HEK293 (cell line): ENCODE data around the gene COX7A1.
A peak's percentile ranks its signal among the peaks of the same experiment; 100 is the strongest.

Source experiments
- EGR2 ChIP-seq: fragments of 450-650 bp; formaldehyde crosslinking; IDR thresholded peaks from 2 replicates; pipeline ENCODE4 v1.5.1; 2016; ENCODE audit warnings: low read depth, missing biosample characterization, missing genetic modification characterization
- GLI4 ChIP-seq: fragments of 450-650 bp; formaldehyde crosslinking; IDR thresholded peaks from 2 replicates; pipeline ENCODE4 v1.5.1; 2016; ENCODE audit warnings: missing biosample characterization, missing genetic modification characterization
- GLIS1 ChIP-seq: fragments of 450-650 bp; formaldehyde crosslinking; IDR thresholded peaks from 2 replicates; pipeline ENCODE4 v1.5.1; 2016; ENCODE audit warnings: missing biosample characterization, missing genetic modification characterization
- GLIS2 ChIP-seq: fragments of 450-650 bp; formaldehyde crosslinking; IDR thresholded peaks from 2 replicates; pipeline ENCODE4 v1.5.1; 2016; ENCODE audit warnings: missing biosample characterization, missing genetic modification characterization
- KLF10 ChIP-seq: fragments of 450-650 bp; IDR thresholded peaks from 2 replicates; pipeline ENCODE4 v1.5.1; 2018; ENCODE audit warnings: missing biosample characterization, mild to moderate bottlenecking, missing genetic modification characterization
- KLF16 ChIP-seq: fragments of 450-650 bp; formaldehyde crosslinking; IDR thresholded peaks from 2 replicates; pipeline ENCODE4 v1.5.1; 2017; ENCODE audit warnings: missing biosample characterization, missing genetic modification characterization
- OSR2 ChIP-seq: fragments of 450-650 bp; formaldehyde crosslinking; IDR thresholded peaks from 2 replicates; pipeline ENCODE4 v1.5.1; 2016; ENCODE audit warnings: missing biosample characterization, missing genetic modification characterization
- PRDM1 ChIP-seq: fragments of 450-650 bp; formaldehyde crosslinking; IDR thresholded peaks from 2 replicates; pipeline ENCODE4; 2016; ENCODE audit warnings: missing biosample characterization, missing genetic modification characterization
- SP3 ChIP-seq: fragments of 450-650 bp; formaldehyde crosslinking; IDR thresholded peaks from 2 replicates; pipeline ENCODE4 v1.5.1; 2016; ENCODE audit warnings: missing biosample characterization, missing genetic modification characterization
- ZBTB21 ChIP-seq: fragments of 450-650 bp; formaldehyde crosslinking; IDR thresholded peaks from 2 replicates; pipeline ENCODE4 v1.5.1; 2017; ENCODE audit warnings: missing biosample characterization, missing genetic modification characterization
- ZFP3 ChIP-seq: fragments of 450-650 bp; formaldehyde crosslinking; IDR thresholded peaks from 2 replicates; pipeline ENCODE4 v1.5.1; 2016; ENCODE audit warnings: low read depth, missing biosample characterization, missing genetic modification characterization
- ZNF146 ChIP-seq: fragments of 450-650 bp; formaldehyde crosslinking; IDR thresholded peaks from 2 replicates; pipeline ENCODE4 v1.5.1; 2016; ENCODE audit warnings: missing biosample characterization, missing genetic modification characterization
- ZNF19 ChIP-seq: fragments of 450-650 bp; formaldehyde crosslinking; IDR thresholded peaks from 2 replicates; pipeline ENCODE4; 2016; ENCODE audit warnings: missing biosample characterization, missing genetic modification characterization, low read depth
- ZNF2 ChIP-seq: fragments of 450-650 bp; formaldehyde crosslinking; IDR thresholded peaks from 2 replicates; pipeline ENCODE4 v1.5.1; 2016; ENCODE audit warnings: missing biosample characterization, missing genetic modification characterization
- ZNF211 ChIP-seq: fragments of 450-650 bp; formaldehyde crosslinking; IDR thresholded peaks from 2 replicates; pipeline ENCODE4 v1.5.1; 2016; ENCODE audit warnings: low read depth, missing biosample characterization, missing genetic modification characterization
- ZNF239 ChIP-seq: fragments of 450-650 bp; formaldehyde crosslinking; IDR thresholded peaks from 2 replicates; pipeline ENCODE4 v1.5.1; 2016; ENCODE audit warnings: missing biosample characterization, missing genetic modification characterization
- ZNF24 ChIP-seq: fragments of 450-650 bp; formaldehyde crosslinking; IDR thresholded peaks from 2 replicates; pipeline ENCODE4 v1.5.1; 2016; ENCODE audit warnings: missing biosample characterization, missing genetic modification characterization
- ZNF423 ChIP-seq: fragments of 450-650 bp; formaldehyde crosslinking; IDR thresholded peaks from 2 replicates; pipeline ENCODE4 v1.5.1; 2016; ENCODE audit warnings: missing biosample characterization, missing genetic modification characterization
- ZNF521 ChIP-seq: fragments of 450-650 bp; formaldehyde crosslinking; IDR thresholded peaks from 2 replicates; pipeline ENCODE4 v1.5.1; 2017; ENCODE audit warnings: missing biosample characterization, mild to moderate bottlenecking, missing genetic modification characterization
- ZNF555 ChIP-seq: fragments of 450-650 bp; formaldehyde crosslinking; conservative IDR thresholded peaks from 2 replicates; pipeline ENCODE4 v1.5.1; 2017; ENCODE audit warnings: missing biosample characterization, mild to moderate bottlenecking, missing genetic modification characterization, inconsistent platforms
- ZNF558 ChIP-seq: fragments of 450-650 bp; formaldehyde crosslinking; IDR thresholded peaks from 2 replicates; pipeline ENCODE4 v1.5.1; 2016; ENCODE audit warnings: missing biosample characterization, missing genetic modification characterization
- ZSCAN16 ChIP-seq: fragments of 450-650 bp; formaldehyde crosslinking; IDR thresholded peaks from 2 replicates; pipeline ENCODE4 v1.5.1; 2016; ENCODE audit warnings: missing biosample characterization, missing genetic modification characterization
- ZSCAN30 ChIP-seq: fragments of 450-650 bp; IDR thresholded peaks from 2 replicates; pipeline ENCODE4 v1.5.1; 2018; ENCODE audit warnings: missing biosample characterization, mild to moderate bottlenecking, missing genetic modification characterization, moderate library complexity
- TF ChIP-seq, protein P1 (sequence below): fragments of 450-650 bp; formaldehyde crosslinking; IDR thresholded peaks from 2 replicates; pipeline ENCODE4 v1.5.1; 2016; ENCODE audit warnings: missing biosample characterization, missing genetic modification characterization, borderline replicate concordance
- TF ChIP-seq, protein P2 (sequence below): fragments of 450-650 bp; formaldehyde crosslinking; IDR thresholded peaks from 2 replicates; pipeline ENCODE4 v1.5.1; 2016; ENCODE audit warnings: missing biosample characterization, missing genetic modification characterization
- TF ChIP-seq, protein P3 (sequence below): fragments of 450-650 bp; formaldehyde crosslinking; IDR thresholded peaks from 2 replicates; pipeline ENCODE4 v1.5.1; 2017; ENCODE audit warnings: missing biosample characterization, missing genetic modification characterization
- TF ChIP-seq, protein P4 (sequence below): fragments of 450-650 bp; formaldehyde crosslinking; IDR thresholded peaks from 2 replicates; pipeline ENCODE4 v1.5.1; 2016; ENCODE audit warnings: missing biosample characterization, missing genetic modification characterization, borderline replicate concordance
- TF ChIP-seq, protein P5 (sequence below): fragments of 450-650 bp; formaldehyde crosslinking; IDR thresholded peaks from 2 replicates; pipeline ENCODE4 v1.5.1; 2016; ENCODE audit warnings: missing biosample characterization, missing genetic modification characterization

COX7A1 gene

DNA sequence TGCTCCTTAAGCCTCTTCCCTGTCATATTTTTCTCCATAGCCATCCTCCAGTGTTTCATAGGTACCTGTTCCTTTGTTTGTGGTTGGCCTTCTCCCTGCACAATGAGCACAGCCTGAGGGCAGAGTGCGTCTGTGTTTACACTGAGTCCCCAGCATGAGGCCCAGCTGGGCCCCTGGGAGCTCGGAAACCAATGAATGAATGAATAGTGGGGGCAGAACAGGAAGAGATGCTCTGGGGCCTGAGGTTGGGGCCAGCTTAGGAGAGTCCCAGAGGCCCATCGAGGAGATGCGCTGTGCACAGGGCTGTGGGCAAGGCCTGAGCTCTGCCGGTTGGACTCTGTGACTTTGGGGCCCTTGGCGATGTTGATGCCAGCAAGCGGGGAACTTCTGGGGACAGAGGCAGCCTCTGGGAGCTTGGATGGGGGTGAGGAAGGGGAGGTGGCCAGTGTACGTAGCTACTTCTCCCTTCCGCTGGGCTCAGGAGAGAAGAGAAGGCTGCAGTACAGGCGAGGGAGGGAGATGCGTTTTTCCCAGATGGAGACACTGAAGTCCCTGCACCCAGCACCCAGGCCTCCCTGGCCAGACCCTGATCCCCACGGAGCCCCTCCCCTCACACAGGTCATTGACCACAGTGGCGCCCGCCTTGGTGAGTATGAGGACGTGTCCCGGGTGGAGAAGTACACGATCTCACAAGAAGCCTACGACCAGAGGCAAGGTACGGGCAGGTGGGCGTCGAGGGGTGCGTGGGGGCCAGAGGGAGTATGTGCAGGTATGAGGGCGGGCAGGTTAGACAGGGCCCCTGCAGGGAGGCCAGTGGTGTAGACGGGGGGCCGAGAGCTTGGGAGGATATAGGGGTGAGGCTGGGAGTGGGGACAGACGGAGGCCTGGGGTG lies 31.9 kb downstream of the COX7A1 start (continued):
- TF ChIP-seq, protein P1, sequence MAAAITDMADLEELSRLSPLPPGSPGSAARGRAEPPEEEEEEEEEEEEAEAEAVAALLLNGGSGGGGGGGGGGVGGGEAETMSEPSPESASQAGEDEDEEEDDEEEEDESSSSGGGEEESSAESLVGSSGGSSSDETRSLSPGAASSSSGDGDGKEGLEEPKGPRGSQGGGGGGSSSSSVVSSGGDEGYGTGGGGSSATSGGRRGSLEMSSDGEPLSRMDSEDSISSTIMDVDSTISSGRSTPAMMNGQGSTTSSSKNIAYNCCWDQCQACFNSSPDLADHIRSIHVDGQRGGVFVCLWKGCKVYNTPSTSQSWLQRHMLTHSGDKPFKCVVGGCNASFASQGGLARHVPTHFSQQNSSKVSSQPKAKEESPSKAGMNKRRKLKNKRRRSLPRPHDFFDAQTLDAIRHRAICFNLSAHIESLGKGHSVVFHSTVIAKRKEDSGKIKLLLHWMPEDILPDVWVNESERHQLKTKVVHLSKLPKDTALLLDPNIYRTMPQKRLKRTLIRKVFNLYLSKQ (tag by site-specific recombination), result no peak
- TF ChIP-seq OSR2 (0 out of 2 replicates have a peak, but pooled peaks have one; percentile 33), ZNF2 (tag by site-specific recombination) (0 out of 2 replicates have a peak, but pooled peaks have one; percentile 9), GLIS2 (tag by site-specific recombination) (no peak), KLF10 (tag by site-specific recombination) (no peak; the same call in 1 of the 2 replicates), ZNF521 (tag by site-specific recombination) (no peak), GLI4 (no peak), ZNF24 (tag by site-specific recombination) (peak; percentile 95), SP3 (no peak), PRDM1 (tag by site-specific recombination) (no peak), ZNF211 (tag by site-specific recombination) (no peak), ZNF239 (tag by site-specific recombination) (no peak), ZSCAN16 (tag by site-specific recombination) (no peak; the same call in 1 of the 2 replicates), ZNF19 (tag by site-specific recombination) (no peak), GLIS1 (tag by site-specific recombination) (peak; percentile 51), ZNF558 (no peak), ZNF423 (tag by site-specific recombination) (peak; percentile 92), KLF16 (tag by site-specific recombination) (no peak), EGR2 (peak; percentile 88), ZFP3 (tag by site-specific recombination) (no peak), ZSCAN30 (tag by site-specific recombination) (no peak), ZNF146 (tag by site-specific recombination) (0 out of 2 replicates have a peak, but pooled peaks have one; percentile 4), ZBTB21 (tag by site-specific recombination) (no peak), ZNF555 (tag by site-specific recombination) (no peak)
- TF ChIP-seq, protein P2, sequence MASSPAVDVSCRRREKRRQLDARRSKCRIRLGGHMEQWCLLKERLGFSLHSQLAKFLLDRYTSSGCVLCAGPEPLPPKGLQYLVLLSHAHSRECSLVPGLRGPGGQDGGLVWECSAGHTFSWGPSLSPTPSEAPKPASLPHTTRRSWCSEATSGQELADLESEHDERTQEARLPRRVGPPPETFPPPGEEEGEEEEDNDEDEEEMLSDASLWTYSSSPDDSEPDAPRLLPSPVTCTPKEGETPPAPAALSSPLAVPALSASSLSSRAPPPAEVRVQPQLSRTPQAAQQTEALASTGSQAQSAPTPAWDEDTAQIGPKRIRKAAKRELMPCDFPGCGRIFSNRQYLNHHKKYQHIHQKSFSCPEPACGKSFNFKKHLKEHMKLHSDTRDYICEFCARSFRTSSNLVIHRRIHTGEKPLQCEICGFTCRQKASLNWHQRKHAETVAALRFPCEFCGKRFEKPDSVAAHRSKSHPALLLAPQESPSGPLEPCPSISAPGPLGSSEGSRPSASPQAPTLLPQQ (tag by site-specific recombination), result no peak
- TF ChIP-seq, protein P3, sequence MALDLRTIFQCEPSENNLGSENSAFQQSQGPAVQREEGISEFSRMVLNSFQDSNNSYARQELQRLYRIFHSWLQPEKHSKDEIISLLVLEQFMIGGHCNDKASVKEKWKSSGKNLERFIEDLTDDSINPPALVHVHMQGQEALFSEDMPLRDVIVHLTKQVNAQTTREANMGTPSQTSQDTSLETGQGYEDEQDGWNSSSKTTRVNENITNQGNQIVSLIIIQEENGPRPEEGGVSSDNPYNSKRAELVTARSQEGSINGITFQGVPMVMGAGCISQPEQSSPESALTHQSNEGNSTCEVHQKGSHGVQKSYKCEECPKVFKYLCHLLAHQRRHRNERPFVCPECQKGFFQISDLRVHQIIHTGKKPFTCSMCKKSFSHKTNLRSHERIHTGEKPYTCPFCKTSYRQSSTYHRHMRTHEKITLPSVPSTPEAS (tag by site-specific recombination), result no peak
- TF ChIP-seq, protein P4, sequence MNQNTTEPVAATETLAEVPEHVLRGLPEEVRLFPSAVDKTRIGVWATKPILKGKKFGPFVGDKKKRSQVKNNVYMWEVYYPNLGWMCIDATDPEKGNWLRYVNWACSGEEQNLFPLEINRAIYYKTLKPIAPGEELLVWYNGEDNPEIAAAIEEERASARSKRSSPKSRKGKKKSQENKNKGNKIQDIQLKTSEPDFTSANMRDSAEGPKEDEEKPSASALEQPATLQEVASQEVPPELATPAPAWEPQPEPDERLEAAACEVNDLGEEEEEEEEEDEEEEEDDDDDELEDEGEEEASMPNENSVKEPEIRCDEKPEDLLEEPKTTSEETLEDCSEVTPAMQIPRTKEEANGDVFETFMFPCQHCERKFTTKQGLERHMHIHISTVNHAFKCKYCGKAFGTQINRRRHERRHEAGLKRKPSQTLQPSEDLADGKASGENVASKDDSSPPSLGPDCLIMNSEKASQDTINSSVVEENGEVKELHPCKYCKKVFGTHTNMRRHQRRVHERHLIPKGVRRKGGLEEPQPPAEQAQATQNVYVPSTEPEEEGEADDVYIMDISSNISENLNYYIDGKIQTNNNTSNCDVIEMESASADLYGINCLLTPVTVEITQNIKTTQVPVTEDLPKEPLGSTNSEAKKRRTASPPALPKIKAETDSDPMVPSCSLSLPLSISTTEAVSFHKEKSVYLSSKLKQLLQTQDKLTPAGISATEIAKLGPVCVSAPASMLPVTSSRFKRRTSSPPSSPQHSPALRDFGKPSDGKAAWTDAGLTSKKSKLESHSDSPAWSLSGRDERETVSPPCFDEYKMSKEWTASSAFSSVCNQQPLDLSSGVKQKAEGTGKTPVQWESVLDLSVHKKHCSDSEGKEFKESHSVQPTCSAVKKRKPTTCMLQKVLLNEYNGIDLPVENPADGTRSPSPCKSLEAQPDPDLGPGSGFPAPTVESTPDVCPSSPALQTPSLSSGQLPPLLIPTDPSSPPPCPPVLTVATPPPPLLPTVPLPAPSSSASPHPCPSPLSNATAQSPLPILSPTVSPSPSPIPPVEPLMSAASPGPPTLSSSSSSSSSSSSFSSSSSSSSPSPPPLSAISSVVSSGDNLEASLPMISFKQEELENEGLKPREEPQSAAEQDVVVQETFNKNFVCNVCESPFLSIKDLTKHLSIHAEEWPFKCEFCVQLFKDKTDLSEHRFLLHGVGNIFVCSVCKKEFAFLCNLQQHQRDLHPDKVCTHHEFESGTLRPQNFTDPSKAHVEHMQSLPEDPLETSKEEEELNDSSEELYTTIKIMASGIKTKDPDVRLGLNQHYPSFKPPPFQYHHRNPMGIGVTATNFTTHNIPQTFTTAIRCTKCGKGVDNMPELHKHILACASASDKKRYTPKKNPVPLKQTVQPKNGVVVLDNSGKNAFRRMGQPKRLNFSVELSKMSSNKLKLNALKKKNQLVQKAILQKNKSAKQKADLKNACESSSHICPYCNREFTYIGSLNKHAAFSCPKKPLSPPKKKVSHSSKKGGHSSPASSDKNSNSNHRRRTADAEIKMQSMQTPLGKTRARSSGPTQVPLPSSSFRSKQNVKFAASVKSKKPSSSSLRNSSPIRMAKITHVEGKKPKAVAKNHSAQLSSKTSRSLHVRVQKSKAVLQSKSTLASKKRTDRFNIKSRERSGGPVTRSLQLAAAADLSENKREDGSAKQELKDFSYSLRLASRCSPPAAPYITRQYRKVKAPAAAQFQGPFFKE (tag by site-specific recombination), result no peak
- TF ChIP-seq, protein P5, sequence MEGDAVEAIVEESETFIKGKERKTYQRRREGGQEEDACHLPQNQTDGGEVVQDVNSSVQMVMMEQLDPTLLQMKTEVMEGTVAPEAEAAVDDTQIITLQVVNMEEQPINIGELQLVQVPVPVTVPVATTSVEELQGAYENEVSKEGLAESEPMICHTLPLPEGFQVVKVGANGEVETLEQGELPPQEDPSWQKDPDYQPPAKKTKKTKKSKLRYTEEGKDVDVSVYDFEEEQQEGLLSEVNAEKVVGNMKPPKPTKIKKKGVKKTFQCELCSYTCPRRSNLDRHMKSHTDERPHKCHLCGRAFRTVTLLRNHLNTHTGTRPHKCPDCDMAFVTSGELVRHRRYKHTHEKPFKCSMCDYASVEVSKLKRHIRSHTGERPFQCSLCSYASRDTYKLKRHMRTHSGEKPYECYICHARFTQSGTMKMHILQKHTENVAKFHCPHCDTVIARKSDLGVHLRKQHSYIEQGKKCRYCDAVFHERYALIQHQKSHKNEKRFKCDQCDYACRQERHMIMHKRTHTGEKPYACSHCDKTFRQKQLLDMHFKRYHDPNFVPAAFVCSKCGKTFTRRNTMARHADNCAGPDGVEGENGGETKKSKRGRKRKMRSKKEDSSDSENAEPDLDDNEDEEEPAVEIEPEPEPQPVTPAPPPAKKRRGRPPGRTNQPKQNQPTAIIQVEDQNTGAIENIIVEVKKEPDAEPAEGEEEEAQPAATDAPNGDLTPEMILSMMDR (tag by site-specific recombination), result no peak
